AG04449 (cell line): ENCODE results near the gene EIF2S3B.

Experiments
- CTCF ChIA-PET: fragments of 350-600 bp; formaldehyde crosslinking; extraction: SDS; loops from one replicate; lab custom pipeline; 2021; ENCODE audit warnings: antibody characterized with exemption; lab: Yijun Ruan, JAX
- POLR2A ChIA-PET: fragments of 400-600, 350-600 bp; formaldehyde crosslinking; extraction: SDS; loops from one replicate; lab custom pipeline; 2020; ENCODE audit warnings: antibody characterized with exemption, inconsistent platforms; lab: Yijun Ruan, JAX
- DNase-seq: peaks from one replicate; pipeline ENCODE4 v3.0.0-alpha.2; 2010; ENCODE audit warnings: low read depth, low spot score
- H3K4me3 ChIP-seq: 2 replicates; pipeline ENCODE4 v1.5.1; 2011; ENCODE audit warnings: low read depth, mild to moderate bottlenecking, control low read depth, low read length
- TF ChIP-seq, protein P1 (sequence below): IDR thresholded peaks from one replicate; pipeline ENCODE4 v1.5.1; 2011; ENCODE audit warnings: mild to moderate bottlenecking, moderate library complexity, low read length, control low read depth, inconsistent platforms; ENCODE audit not compliant: insufficient read depth; ENCODE audit errors: missing control alignments

EIF2S3B gene

DNA sequence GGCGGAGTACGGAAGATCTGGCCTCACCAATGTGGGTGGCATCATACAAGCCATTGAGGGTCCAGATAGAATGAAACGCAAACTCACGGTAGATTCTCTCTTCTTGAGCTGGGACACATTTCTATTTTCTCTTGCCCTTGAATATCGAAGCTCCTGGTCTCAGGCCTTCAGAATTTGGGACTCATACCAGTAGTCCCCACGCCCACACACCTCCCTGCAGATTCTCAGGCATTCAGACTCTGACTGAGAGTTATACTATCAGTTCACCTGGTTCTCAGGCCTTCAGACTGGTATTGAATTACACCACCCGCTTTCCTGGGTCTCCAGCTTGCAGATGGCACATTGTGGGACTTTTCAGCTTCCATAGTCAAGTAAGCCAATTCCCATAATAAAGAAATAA is 37.8 kb downstream of the EIF2S3B start:
- CTCF ChIA-PET = no interaction called here
- POLR2A ChIA-PET = no interaction called here
- DNase-seq = no peak

DNA sequence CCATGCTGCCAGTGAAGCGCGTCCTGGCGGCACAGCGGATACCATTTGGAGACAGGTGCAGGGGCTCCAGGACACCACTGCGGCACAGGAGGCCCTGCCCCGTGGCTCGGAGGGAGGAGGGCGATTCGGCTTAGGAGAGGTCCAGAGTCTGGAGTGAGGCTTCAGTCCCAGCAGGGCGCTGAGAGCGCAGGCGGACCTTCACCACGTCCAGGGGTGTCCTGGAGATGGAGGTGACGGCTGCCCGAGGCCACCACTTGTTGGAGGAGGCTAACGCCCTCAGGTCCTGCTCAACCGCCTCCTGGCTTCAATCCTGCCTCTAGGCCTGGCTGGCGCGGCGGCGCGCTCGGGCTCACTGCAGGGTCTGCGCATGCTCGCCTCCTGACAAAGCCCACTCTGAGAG is 45.7 kb downstream of the EIF2S3B start:
- ChIA-PET POLR2A (no interaction called here), CTCF (no interaction called here)
- no peak overlapping the region for H3K4me3 ChIP-seq
- TF ChIP-seq, protein P1, sequence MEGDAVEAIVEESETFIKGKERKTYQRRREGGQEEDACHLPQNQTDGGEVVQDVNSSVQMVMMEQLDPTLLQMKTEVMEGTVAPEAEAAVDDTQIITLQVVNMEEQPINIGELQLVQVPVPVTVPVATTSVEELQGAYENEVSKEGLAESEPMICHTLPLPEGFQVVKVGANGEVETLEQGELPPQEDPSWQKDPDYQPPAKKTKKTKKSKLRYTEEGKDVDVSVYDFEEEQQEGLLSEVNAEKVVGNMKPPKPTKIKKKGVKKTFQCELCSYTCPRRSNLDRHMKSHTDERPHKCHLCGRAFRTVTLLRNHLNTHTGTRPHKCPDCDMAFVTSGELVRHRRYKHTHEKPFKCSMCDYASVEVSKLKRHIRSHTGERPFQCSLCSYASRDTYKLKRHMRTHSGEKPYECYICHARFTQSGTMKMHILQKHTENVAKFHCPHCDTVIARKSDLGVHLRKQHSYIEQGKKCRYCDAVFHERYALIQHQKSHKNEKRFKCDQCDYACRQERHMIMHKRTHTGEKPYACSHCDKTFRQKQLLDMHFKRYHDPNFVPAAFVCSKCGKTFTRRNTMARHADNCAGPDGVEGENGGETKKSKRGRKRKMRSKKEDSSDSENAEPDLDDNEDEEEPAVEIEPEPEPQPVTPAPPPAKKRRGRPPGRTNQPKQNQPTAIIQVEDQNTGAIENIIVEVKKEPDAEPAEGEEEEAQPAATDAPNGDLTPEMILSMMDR = no peak
- no peak for DNase-seq

More for the DNA sequence above, 37.8 kb downstream of the EIF2S3B start:
- TF ChIP-seq, protein P1 = no peak
- no peak overlapping the region for H3K4me3 ChIP-seq

DNA sequence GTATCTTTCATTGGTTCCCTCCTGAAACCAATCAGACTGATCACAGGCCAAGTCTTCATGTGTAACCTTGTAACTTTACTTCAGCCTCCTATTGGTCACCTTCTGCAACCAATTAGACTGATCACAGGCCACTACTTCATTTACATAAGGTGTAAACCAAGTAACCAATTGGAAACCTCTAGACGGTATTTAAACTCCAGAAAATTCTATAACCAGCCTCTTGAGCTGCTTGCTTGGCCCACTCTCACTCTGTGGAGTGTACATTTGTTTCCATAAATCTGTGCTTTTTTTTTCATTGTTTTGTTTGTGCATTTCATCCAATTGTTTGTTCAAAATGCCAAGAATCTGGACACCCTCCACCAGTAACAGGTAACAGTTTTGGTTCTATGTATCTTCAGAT is 47.5 kb downstream of the EIF2S3B start:
- POLR2A ChIA-PET = no interaction called here
- TF ChIP-seq, protein P1 = no peak
- H3K4me3 ChIP-seq = no peak overlapping the region
- no peak for DNase-seq
- CTCF ChIA-PET = no interaction called here

DNA sequence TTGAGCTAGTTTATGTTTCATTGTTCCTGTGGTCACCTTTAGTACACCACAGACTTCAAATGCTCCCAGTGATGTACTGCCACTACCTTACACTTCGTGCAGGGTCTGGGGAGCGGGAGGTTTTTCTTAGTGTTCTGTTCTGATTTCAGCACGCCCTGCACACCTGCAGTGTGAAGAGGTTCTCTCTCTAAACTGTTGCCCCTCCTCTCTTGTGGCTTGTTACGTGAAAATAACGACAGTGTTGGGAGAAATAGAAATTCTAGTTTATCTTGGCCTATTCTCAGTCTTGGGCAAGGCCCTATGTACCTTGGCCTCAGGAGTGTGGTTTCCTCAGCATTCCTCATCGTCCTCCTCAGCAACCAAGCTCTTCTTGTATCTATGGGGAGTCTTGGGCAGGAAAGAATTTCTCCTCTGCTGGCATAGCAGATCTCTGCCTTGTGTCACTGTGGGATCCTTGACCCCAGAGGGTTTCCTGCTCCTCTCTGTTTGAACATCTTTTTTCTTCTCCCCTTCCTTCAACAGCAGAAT is 48.6 kb downstream of the EIF2S3B start:
- ChIA-PET CTCF (interaction anchor here (1.0 kb wide), 1 partner anchor 9 kb away, joined by 3 read pairs; no protein-coding TSS in a partner anchor), POLR2A (no interaction called here)
- DNase-seq = no peak
- H3K4me3 ChIP-seq = no peak overlapping the region
- TF ChIP-seq, protein P1 = no peak

DNA sequence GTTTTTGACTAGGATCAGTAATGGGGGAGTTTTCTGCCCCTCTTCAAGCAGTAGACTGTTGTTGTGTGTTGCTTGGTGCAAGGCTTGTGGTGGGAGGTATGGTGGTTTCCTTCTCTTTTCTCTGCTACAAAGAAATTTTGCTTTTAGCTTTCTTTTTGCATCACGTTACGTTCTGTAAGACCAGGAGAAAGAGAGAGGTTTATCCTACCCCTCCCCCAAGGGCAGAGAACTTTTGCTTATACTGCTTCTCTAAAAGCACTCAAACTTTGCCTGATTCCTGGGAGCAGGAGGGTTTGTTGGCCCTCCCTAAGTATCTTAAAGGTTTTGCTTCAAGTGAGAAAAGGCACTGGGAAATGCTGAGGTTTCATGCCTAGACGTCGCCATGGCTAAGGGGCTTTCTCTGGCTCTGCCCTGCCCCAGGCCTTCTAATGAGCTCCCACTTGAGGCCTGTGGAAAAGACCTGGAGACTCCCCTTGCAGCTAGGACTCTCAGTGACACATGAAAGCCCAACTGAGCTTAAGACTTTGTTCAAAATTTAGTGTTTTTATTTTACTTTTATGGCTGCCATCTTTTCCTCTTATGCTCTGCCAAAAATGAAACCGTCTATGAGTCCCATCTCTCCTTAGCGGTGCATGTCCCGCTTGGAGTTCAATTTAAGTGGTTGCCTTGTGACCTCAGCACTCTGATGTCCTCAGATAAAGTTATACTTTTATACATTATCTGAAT is 49.2 kb downstream of the EIF2S3B start:
- no peak for DNase-seq
- TF ChIP-seq, protein P1 = no peak
- H3K4me3 ChIP-seq = no peak overlapping the region
- ChIA-PET POLR2A (no interaction called here), CTCF (no interaction called here)

DNA sequence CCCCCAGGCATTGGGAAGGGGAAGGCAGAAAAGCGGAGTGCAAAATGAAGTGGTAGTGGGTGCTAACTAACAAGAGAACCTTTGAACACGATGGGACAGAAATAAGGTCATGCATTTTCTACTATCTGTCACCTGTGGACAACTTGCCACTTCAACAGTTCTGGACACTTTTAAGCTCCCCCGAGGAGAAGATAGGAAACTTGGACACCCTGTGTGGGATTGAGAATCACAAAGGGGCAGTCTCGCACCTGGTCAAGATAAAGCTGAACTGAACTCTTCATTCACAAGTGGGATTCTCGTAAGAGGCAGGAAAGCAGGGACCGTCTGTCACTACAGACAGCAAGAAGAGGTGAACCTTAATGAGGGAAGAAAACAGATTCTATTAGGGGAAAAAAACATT is 51.6 kb downstream of the EIF2S3B start:
- H3K4me3 ChIP-seq = no peak overlapping the region
- DNase-seq = no peak
- ChIA-PET CTCF (interaction anchor here (1.1 kb wide), 1 partner anchor 226 kb away, joined by 3 read pairs; no protein-coding TSS in a partner anchor), POLR2A (no interaction called here)
- TF ChIP-seq, protein P1 = no peak
